HEK293T (cell line): ENCODE results near the gene CHRNE.

ENCODE experiments used
- FOXK2 ChIP-seq: fragments of 450-650 bp; IDR thresholded peaks from 2 replicates; pipeline ENCODE4 v1.6.1; 2016; ENCODE audit warnings: mild to moderate bottlenecking
- HDGF ChIP-seq: fragments of 450-650 bp; IDR thresholded peaks from 2 replicates; pipeline ENCODE4 v1.6.1; 2017; ENCODE audit warnings: antibody characterized with exemption, borderline replicate concordance

DNA sequence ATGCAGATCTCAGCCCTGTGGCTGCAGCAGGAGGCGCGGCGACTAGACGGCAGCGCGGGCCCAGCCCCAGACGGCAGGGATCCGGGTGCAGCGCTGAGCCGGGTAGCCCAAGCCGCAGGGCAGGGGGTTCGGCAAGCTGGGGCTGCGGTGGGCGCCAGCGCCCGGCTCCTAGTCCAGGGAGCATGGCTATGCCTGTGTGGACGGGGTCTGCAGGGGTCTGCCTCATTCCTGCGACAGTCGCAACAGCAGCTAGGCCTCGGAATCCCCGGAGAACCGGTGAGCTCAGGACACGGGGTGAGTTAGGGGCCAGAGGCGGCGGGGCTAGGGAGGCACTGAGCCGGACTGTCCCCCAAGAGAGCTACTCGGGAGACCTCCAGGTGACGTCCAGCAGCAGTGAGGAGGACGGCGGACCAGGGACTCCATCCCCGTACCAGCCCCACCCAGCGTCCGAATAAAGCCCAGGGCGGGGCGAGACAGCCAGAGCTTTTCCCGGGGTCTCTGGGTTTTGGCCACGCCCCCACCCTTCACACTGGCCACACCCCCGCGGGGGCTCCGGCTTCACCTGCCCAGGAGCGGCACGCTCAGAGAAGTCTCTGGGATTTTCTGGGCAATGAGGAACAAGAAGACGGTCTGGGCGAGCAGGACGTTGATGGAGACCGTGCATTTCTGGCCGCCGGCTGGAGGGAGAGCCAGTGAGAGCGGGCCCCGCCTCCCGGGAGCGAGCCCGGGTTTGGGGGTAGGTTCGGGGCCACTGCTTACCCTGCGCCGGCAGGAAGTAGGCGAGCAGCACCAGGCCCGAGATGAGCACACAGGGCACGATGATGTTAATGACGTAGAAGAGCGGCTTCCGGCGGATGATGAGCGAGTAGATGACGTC lies 2.4 kb downstream of the CHRNE start:
- TF ChIP-seq FOXK2: no peak
- no peak for TF ChIP-seq HDGF
